A549 treated with AZD2906 at 1 μM for 4 hours (cell line): ENCODE results near the gene CORO2A. TPM values are rescaled to one million over a fixed set of nuclear protein-coding genes. Genes with fewer than 3 reads are reported as not detected.

ENCODE experiments used
- total RNA-seq: library from RNA; stranded (reverse); fragments of 200-300 nt; extraction: Qiagen RNA extraction; gene quantifications from 5 replicates; pipeline ENCODE4 v1.2.3, GENCODE V29; 2022

The CORO2A gene, protein sequence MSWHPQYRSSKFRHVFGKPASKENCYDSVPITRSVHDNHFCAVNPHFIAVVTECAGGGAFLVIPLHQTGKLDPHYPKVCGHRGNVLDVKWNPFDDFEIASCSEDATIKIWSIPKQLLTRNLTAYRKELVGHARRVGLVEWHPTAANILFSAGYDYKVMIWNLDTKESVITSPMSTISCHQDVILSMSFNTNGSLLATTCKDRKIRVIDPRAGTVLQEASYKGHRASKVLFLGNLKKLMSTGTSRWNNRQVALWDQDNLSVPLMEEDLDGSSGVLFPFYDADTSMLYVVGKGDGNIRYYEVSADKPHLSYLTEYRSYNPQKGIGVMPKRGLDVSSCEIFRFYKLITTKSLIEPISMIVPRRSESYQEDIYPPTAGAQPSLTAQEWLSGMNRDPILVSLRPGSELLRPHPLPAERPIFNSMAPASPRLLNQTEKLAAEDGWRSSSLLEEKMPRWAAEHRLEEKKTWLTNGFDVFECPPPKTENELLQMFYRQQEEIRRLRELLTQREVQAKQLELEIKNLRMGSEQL
- total RNA-seq = 1.2 to 1.8 TPM (median 1.8 TPM) in 5 replicates

DNA sequence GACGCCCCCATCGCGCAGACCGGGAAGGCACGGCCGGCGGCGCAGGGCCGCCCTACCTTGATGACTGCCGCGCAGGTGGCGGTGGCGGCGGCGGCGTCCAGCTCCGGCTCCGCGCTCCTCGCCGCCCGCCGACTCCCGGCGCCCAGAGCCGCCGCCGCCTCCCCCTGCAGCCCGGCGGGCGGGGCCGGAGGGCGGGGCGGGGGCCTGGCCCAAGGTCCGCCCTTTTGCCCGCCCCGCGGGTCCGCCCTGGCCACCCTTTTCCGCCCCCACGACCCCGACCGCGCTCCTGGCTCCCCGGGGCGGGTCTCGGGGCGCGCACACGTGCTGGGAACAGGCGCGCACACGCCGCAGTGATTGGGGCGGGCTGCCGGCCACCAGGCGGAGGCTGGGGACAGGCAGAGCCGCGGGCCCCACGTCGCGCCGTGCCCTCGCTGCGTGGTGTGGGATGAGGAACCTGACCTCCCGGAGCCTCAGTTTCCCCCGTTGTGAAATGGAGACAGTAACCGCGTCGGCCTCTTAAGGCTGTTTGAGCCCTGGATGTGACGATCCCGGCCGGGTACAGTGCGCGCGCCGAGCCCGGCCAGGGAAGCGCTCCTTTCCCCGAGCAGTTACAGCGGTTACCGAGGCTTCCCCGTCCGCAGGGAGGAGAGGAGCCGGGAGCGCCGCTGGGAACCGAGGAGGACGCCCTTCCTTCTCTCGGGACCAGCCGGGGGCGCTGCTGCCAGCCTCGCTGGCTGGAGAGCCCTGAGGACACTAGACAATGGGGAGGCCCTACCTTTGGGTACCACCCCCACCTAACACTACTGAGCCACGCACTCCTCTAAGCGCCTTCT, at the start of gene CORO2A:
Gene CORO2A, minus strand, starts transcription at position 135 of the 833 bp plus-strand sequence. CDS start 34,977 bp downstream, outside the sequence.

DNA sequence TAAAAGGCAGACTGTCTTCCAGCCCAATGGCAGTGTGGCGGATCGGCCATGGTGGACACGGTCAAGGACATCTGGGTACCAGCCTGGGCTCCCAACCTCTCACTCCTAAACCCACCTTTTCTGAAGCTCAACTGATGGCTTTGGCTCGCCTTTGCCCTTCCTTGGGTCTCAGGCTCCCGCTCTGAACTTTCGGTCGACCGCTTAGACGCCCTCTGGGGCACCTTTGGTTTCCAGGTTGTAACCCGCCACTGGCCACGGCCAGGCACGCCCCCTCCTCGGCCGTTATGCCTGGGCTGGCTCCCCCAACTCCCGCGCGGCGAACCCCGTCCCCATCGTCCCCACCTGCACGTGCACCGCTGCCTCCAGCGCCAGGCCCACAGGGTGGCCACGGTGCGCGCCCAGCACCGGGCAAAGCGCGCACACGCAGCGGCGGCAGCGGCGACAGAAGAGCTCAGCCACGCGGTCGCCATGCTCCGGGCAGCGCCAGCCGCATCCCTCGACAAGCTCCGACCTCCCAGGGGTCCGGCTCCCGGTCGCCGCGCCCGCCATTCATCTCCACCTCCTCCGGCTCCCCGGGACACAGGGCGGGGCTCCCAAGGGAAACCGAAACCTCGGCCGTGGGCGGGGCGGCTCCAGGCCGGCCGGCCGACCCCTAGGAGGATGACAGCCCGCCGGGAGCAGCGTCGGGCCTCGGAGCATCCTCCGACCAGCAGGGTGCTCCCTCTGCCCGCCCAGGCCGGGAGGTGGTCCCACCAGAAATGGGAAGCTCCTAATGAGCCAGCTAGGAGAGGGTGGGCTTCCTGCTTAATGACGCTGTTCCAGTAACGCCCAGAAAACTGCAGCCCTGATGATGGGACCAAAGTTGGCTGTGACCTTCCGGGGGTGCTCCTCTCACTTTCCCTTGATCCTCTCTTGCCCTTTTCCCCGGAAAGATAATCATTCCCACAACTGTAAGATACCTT, 73.5 kb downstream of the CORO2A start, which contains the start of gene TRIM14:
Gene TRIM14, minus strand, starts transcription at position 583 of the 962 bp plus-strand sequence. Its CDS starts 34 bp downstream, at position 549.

Other genes with a start within 250 kb of the CORO2A start
- 284 to 322 TPM (median 295 TPM) in 5 replicates for gene ANP32B, start 209.3 kb downstream of the CORO2A start, total RNA-seq
- gene NANS, start 135.9 kb downstream of the CORO2A start, total RNA-seq = 61.2 to 75.0 TPM (median 72.7 TPM) in 5 replicates
- gene TRIM14, start 73.4 kb downstream of the CORO2A start, total RNA-seq = 11.6 to 15.0 TPM (median 12.8 TPM) in 5 replicates
- 11.3 to 14.4 TPM (median 12.6 TPM) in 5 replicates for gene TBC1D2, start 63.0 kb upstream of the CORO2A start, total RNA-seq